Measurements from ENCODE around the gene PTH1R.

GRCh38 chr3:46895761-46896160, 18.2 kb downstream of the PTH1R start:
- TF ChIP-seq POLR2AphosphoS5 (IDR thresholded peaks at IDR 0.05; ENCODE audit: low read depth, low read length) (no peak), TAF1 (IDR thresholded peaks at IDR 0.05; ENCODE audit: low read depth, low read length) (no peak), POLR2A (IDR thresholded peaks at IDR 0.05; ENCODE audit: low read depth, low read length) (no peak), PAX5 (IDR thresholded peaks at IDR 0.05; ENCODE audit: insufficient read depth, low read length, severe bottlenecking) (no peak), SPI1 (IDR thresholded peaks at IDR 0.05; ENCODE audit: low read depth, low read length) (no peak)
